ENCODE results near the gene MT1E.

- TF ChIP-seq CTCF (IDR thresholded peaks at IDR 0.05) (no peak), POLR2A (IDR thresholded peaks at IDR 0.05) (no peak)
Measured at GRCh38 chr16:56632848-56633365, 7.3 kb downstream of the MT1E start.

Measured in testis (tissue), 2 donors.